Heart right ventricle (tissue), 16 donors: ENCODE data around the gene SPACA6. TPM values are rescaled to one million over a fixed set of nuclear protein-coding genes. Genes with fewer than 3 reads are reported as not detected.

Source experiments
- ATAC-seq, 8 donors: fragments of 200-7000 bp; cut with Tn5 transposase; one replicate each; pipeline ENCODE4 v1.9.1; 2020; ENCODE audit warnings: mild to moderate bottlenecking in 8 of 8, moderate library complexity in 8 of 8, moderate number of reproducible peaks in 1 of 8
- DNase-seq, 2 donors: peaks; one replicate each; pipeline ENCODE4 v3.0.0-alpha.2; 2020
- H3K27ac ChIP-seq, 10 donors: fragments of 200-600 bp; sonication (generic) in 2 of 10; one replicate each; pipeline versions ENCODE4 v1.5.0 to v1.8.0; 2020 to 2022; ENCODE audit warnings: mild to moderate bottlenecking in 3 of 10
- H3K27me3 ChIP-seq, 7 donors: fragments of 200-600 bp; one replicate each; pipeline ENCODE4 v1.8.0; 2021 to 2022; ENCODE audit warnings: mild to moderate bottlenecking in 2 of 7
- H3K36me3 ChIP-seq, 9 donors: fragments of 200-600 bp; sonication (generic) in 1 of 9; one replicate each; pipeline versions ENCODE4 v1.5.0 to v1.8.0; 2020 to 2022; ENCODE audit warnings: mild to moderate bottlenecking in 2 of 9
- H3K4me1 ChIP-seq, 9 donors: fragments of 200-600 bp; sonication (generic) in 1 of 9; one replicate each; pipeline versions ENCODE4 v1.5.0 to v1.8.0; 2020 to 2022; ENCODE audit warnings: mild to moderate bottlenecking in 4 of 9
- H3K4me3 ChIP-seq, 10 donors: fragments of 200-600 bp; sonication (generic) in 2 of 10; one replicate each; pipeline versions ENCODE4 v1.5.0 to v1.8.0; 2020 to 2022; ENCODE audit warnings: mild to moderate bottlenecking in 7 of 10, moderate library complexity in 2 of 10
- H3K9me3 ChIP-seq, 11 donors: fragments of 200-600 bp in 10 of 11; sonication (generic) in 2 of 11; one replicate each; pipeline versions ENCODE4 v1.5.0 to v1.8.0; 2013 to 2022; ENCODE audit warnings: mild to moderate bottlenecking in 2 of 11, control low read depth in 1 of 11, moderate library complexity in 1 of 11
- CTCF ChIP-seq, 9 donors: fragments of 200-600 bp; sonication (generic) in 2 of 9; IDR thresholded peaks; one replicate each; pipeline versions ENCODE4 v1.5.0 to v1.8.0; 2021 to 2022; ENCODE audit warnings: antibody characterized with exemption in 9 of 9, mild to moderate bottlenecking in 5 of 9, moderate library complexity in 1 of 9
- WGBS, 2 donors: extraction: QIAGEN DNeasy Blood & Tissue Kit; methylation state at CpG; one replicate each; pipeline ENCODE4 v1.1.7; 2013; ENCODE audit warnings: inconsistent platforms in 1 of 2; 5-methylcytosine and 5-hydroxymethylcytosine counted together
- intact Hi-C, 10 donors: fragments of 100-400 bp; cut with DNase I; formaldehyde crosslinking; loops; one replicate each; pipeline versions ENCODE4 v1.11.1 to v1.14.2; 2022
- polyA plus RNA-seq, 2 donors: library from polyadenylated mRNA; stranded (reverse); fragments of 200-250 nt; gene quantifications; one replicate each; pipeline ENCODE4 v1.2.3, GENCODE V29; 2013
- total RNA-seq, 10 donors: library from RNA; stranded (reverse); fragmentation: NEBNext Ultra II Directional in 3 of 10; extraction: Animal tissue kit (Norgen Biotek cat#: 25700) in 3 of 10; gene quantifications; one replicate each; pipeline versions ENCODE4 v1.2.1 to v1.2.4, GENCODE V29; 2021 to 2023
- donor health status: Arrhythmogenic right ventricular cardiomyopathy.
- donor health status: ischemic (EF 13 %, LVEDD 7.1; RV severe dilation, severe dysfunction).
- donor health status: healthy with polysubstance abuse.
- donor health status: DM: no; HTN: yes; CAD: no.
- donor health status: DM: no; HTN: no; CAD: no.
- donor health status: ischemic (EF 25% LVEDD 6.9; RV normal size, moderate dysfunction).
- donor health status: ischemic (EF 25% LVEDD 5.7; RV mildly dilated, moderate dysfunction).
- donor health status: healthy.
- donor health status: DM: yes; HTN: yes; CAD: no.
- donor health status: Ischemic cardiomyopathy.
- donor health status: ischemic (EF 35%, LVEDD 5.7; RV mildly dilated, moderate dysfunction).
- donor health status: nonischemic (EF 11% LVEDD 7.7; RV severe dilation, severe dysfunction).
- donor health status: DM: yes; HTN: yes; CAD: no.
- donor health status: PGD.
- donor health status: ischemic (EF 29% LVEDD 5.4; RV normal size, mild dysfunction).
- donor health status: nonischemic (EF 23%, LVEDD 6.1; RV moderate dilation, normal function).

The SPACA6 gene
- total and polyA plus RNA-seq, 12 donors = 6.4 to 45.1 (median 10.1) TPM

GRCh38 chr19:51660975-51661600, 32.0 kb upstream of the SPACA6 start:
- DNase-seq (peak; percentile 49 to 81), ATAC-seq (peak in 6 of 8 donors; percentile 58 to 78 (median 62))
- Histone ChIP-seq H3K27me3 (peaks cover 0 to 55% (median 31%) of the 10 kb centered on the region in 7 donors), H3K36me3 (no peaks in the 10 kb centered on the region), H3K27ac (no peak overlapping the region), H3K4me1 (peaks cover 0 to 9% (median 0%) of the 10 kb centered on the region in 9 donors), H3K9me3 (peaks cover 0 to 5% (median 0%) of the 10 kb centered on the region in 11 donors), H3K4me3 (no peak overlapping the region)
- intact Hi-C loops = loop anchor here in 2 of 10 donors (10.0 kb wide), 1 partner anchor 114 kb away; no protein-coding TSS in a partner anchor
- 13 to 17% methylated on average over 10 of the region's 10 CpGs for WGBS, 2 donors
- peak; percentile 24 to 74 (median 66) for TF ChIP-seq CTCF (IDR thresholded peaks at IDR 0.05)

- ATAC-seq (no peak), DNase-seq (no peak)
- TF ChIP-seq CTCF (IDR thresholded peaks at IDR 0.05) = no peak
- H3K4me3 ChIP-seq = no peak overlapping the region
- intact Hi-C loops = loop anchor here in 2 of 10 donors (10.0 kb wide), 1 partner anchor 111 kb away; no protein-coding TSS in a partner anchor
- H3K27ac ChIP-seq = no peak overlapping the region
- H3K4me1 ChIP-seq = peaks cover 0 to 1% (median 0%) of the 10 kb centered on the region in 9 donors
- WGBS, 2 donors = 51 to 59% methylated on average over 3 of the region's 3 CpGs
- peaks cover 0 to 5% (median 0%) of the 10 kb centered on the region in 11 donors for H3K9me3 ChIP-seq
- H3K27me3 ChIP-seq = peaks cover 0 to 72% (median 31%) of the 10 kb centered on the region in 7 donors
- no peaks in the 10 kb centered on the region for H3K36me3 ChIP-seq
Measured at GRCh38 chr19:51663650-51664049, 29.5 kb upstream of the SPACA6 start.

DNA sequence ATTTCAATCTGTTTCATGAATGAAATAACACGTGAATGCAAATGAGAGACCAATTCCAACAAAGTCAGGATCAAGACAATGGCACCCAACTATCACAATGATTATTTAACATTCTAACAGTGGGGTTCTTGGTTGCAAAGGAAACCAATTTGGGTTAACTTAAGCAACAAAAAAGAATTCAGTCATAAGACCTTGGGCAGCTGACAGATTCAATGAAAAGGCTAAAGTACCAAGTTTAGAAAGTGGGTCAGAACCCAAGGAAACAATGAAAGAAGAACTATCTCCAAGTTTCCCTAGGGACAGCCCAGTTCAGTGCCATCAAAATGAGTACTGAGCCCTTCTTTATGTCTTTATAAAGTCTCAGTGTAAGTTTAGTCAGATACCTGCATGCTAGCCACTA, 29.0 kb upstream of the SPACA6 start:
- no peak overlapping the region for H3K4me3 ChIP-seq
- TF ChIP-seq CTCF (IDR thresholded peaks at IDR 0.05) = no peak
- H3K4me1 ChIP-seq = no peaks in the 10 kb centered on the region
- H3K27me3 ChIP-seq = peaks cover 0 to 72% (median 31%) of the 10 kb centered on the region in 7 donors
- no peak for DNase-seq
- intact Hi-C loops = loop anchor here in 2 of 10 donors (10.0 kb wide), 1 partner anchor 111 kb away; no protein-coding TSS in a partner anchor
- H3K9me3 ChIP-seq = peaks cover 0 to 5% (median 0%) of the 10 kb centered on the region in 11 donors
- no peaks in the 10 kb centered on the region for H3K36me3 ChIP-seq
- no peak overlapping the region for H3K27ac ChIP-seq
- no peak for ATAC-seq
- WGBS, 2 donors = 22 to 23% methylated on average over 1 of the region's 1 CpG

GRCh38 chr19:51664997-51665396, 28.1 kb upstream of the SPACA6 start:
- Histone ChIP-seq H3K4me1 (no peaks in the 10 kb centered on the region), H3K9me3 (peaks cover 0 to 5% (median 0%) of the 10 kb centered on the region in 11 donors), H3K4me3 (no peak overlapping the region), H3K36me3 (no peaks in the 10 kb centered on the region), H3K27me3 (peaks cover 0 to 70% (median 31%) of the 10 kb centered on the region in 7 donors), H3K27ac (no peak overlapping the region)
- WGBS, 2 donors = 55 to 68% methylated on average over 3 of the region's 3 CpGs
- intact Hi-C loops = loop anchor here in 3 of 10 donors (5.0 to 10.0 kb wide), 2 partner anchors 110 to 112 kb away; no protein-coding TSS in a partner anchor
- ATAC-seq = no peak
- no peak for DNase-seq
- TF ChIP-seq CTCF (IDR thresholded peaks at IDR 0.05) = peak in 2 of 9 donors; percentile 9 to 16
